CD4-positive, alpha-beta T cell treated with Interleukin-15 for 1 hour (primary cell): ENCODE results near the gene ZNF117.
A peak's percentile ranks its signal among the peaks of the same experiment; 100 is the strongest.
"Not testable (repeated sequence)": the region's sequence is repeated elsewhere in the genome, so short reads cannot be mapped to it uniquely, and the experiment has no call there.

Source experiments
- DNase-seq: peaks from one replicate; pipeline ENCODE4 v3.0.0-alpha.2; 2020

The ZNF117 gene

DNA sequence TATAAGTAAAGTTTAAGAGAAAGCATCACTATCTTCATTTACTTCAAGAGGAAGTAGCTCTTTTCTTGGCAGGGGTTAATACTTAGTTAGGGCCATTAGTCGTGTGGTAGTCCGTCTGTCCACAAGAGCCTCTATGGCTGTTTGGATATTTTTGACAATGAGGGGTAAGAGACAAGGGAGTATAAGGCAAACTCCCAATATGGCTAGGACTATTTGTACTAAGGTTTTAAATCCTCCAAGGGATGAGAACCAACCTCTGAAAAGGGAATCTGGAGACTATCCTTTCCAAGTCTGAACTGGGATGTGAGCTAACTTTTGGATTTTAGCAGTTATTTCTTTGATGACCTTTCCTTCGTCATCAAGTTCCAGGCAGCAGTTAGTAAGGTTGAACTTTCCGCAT lies at the start of gene ZNF117:
Gene ZNF117, minus strand, starts transcription at position 101 of the 400 bp plus-strand sequence.
- DNase-seq: no peak

- not testable (repeated sequence) for DNase-seq
Observed at GRCh38 chr7:65038767-65039166, 47.9 kb upstream of the ZNF117 start.

DNA sequence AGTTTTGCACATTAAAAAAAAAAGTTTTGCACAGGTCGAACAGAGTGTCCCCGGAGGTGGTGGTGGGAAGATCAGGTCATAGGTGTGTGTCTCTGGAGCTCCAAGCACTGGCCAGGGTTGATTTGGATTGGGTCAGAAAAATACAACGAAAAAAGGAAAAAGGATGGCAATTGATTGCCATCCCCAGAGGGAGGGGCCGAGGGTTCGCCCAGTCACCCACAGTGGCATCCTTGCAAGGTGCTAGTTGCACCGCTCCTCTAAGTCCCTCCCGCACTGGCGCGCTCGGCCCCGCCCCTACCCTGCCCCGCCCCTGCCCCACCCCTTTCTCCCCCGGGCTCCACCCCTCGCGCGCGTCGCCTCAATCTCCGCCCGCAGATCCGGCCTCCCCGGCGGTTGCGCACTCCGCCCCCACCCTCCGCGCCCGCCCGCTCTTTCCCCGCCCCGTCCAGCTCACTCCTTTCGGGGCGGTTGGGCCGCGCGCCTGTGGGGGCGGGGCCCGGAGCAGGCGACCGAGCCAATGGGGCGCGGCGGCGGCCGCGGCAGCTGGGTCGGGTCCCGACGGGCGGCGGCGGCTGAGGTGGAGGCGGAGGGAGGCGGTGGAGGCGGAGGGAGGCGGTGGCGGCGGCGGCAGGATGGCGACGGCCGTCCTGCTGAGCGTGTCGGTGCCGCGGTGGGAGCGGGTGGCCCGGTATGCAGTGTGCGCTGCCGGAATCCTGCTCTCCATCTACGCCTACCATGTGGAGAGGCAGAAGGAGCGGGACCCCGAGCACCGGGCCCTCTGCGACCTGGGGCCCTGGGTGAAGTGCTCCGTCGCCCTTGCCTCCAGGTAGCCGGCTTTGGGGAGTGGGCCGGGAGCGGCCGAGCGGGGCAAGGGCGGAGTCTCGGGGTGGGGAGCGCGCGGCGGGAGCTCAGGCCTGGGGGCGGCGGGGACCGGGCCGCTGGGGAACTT lies 47.2 kb upstream of the ZNF117 start:
- peak; percentile 96 for DNase-seq

- peak; percentile 50 for DNase-seq
Observed at GRCh38 chr7:65036526-65036925, 45.7 kb upstream of the ZNF117 start.

DNA sequence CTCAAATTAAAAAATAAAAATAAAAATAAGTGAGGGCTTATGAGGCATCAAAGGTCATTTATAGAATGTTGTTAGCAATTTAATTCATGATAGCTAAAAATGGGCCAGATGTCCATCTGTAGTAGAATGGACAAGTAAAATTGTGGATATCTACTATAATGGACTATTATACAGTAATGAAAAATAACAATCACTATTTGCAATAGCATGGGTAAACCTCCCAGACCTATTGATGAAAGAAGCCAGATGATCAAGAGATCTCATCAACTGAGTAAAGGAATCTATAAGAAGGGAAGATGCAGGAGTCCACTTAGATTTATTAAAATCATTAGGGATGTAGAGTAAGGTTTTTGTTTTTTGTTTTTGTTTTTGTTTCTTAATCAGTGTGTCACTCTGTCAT lies 44.6 kb upstream of the ZNF117 start:
- not testable (repeated sequence) for DNase-seq

DNA sequence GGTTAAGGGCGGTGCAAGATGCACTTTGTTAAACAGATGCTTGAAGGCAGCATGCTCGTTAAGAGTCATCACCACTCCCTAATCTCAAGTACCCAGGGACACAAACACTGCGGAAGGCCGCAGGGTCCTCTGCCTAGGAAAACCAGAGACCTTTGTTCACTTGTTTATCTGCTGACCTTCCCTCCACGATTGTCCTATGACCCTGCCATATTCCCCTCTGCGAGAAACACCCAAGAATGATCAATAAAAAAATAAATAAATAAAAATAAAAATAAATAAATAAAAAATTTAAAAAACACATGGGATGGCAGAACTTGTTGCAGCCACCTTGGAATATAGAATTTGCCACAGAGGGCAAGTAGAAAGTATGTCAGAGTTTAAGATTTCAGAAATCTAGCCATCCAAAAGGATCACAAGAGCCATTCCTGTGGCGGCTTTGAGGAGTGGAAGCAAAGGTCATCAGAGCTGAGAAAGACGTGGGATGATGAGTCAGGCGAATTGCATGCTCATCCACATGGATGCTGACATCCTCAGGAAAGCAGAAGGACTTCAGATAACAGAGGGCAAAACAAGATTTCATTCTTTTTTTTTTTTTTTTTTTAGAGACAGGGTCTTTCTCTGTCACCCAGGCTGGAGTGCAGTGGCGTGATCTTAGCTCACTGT lies 43.4 kb upstream of the ZNF117 start:
- DNase-seq: not testable (repeated sequence)

- DNase-seq: not testable (repeated sequence)
Observed at GRCh38 chr7:65033391-65033790, 42.6 kb upstream of the ZNF117 start.

DNA sequence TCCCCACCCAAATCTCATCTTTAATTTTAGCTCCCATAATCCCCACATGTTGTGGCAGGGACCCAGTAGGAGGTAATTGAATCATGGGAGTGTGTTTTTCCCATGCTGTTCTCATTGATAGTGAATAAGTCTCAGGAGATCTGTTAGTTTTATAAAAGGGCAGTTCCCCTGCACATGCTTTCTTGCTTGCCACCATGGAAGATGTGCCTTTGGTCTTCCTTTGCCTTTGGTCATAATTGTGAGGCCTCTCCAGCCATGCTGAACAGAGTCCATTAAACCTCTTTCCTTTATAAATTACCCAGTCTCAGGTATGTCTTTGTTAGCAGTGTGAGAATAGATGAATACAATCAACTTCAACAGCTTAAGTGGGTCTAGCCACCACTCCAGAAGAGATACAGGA lies 34.2 kb upstream of the ZNF117 start:
- DNase-seq: not testable (repeated sequence)

DNA sequence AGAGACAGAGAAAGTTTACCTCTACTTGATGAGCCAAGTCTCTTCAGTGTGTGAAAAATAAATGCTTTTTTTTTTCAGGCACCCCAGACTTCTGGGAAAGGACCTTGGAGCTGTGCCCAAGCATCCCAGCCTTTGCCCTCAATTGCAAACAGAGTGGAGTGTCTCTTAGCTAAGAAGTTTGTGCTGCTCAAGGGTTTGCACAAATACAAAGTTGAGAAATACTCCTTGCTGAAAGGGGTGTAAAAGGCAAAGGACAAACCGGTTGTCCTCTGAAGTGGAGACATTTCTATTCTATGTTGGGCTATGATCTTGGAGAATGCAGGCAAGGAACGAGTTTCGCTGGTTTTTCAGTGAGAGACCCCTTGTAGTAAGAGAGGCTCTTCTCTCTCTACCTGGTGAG lies 30.1 kb upstream of the ZNF117 start:
- not testable (repeated sequence) for DNase-seq

- DNase-seq: not testable (repeated sequence)
Observed at GRCh38 chr7:65009881-65010280, 19.0 kb upstream of the ZNF117 start.

- not testable (repeated sequence) for DNase-seq
Observed at GRCh38 chr7:65009394-65009793, 18.6 kb upstream of the ZNF117 start.

GRCh38 chr7:65007036-65007435 lies 16.2 kb upstream of the ZNF117 start:
- DNase-seq: not testable (repeated sequence)

DNA sequence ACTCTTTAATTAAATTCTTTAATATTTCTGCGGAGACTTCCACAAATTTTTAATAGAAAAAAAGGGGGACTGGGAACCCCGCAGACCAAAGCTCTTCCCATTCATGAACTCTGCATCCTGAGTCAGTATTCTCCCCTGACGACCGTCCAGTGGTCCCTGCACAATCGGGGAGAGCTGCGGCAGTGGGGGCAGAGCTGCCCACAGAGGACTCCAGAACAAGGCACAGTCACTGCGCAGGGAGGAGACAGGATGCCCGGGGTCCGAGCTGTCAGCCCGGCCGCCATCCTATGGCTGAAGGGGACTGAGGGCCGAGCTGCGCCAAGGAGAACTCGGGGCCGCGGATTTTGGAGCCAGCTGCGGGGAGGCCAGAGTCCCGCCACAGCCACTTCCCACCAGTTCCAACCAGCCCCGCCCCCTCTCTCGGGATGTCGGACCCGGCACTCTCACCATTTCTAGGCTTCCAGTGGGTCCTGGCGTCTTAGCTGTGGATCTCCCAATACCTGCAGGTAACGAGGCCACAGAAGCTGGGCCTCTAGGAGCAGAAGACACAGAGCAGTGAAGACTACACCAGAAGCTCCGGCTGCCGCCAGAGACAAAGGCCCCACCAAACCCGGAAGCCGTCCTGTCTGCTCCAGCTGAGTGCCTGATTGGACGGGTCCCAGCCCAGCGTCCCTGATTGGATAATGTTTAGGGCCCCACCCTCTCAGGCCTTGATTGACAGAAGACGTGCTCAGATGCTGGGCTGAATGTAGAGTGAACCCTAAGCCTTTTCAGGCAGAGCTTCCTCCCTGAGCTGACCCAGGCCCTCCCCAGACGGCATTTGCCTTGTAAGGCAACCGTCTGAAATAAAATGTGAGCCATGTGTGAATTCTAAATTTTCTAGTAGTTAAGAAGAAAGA lies 15.5 kb upstream of the ZNF117 start, which contains the start of gene ERV3-1:
Gene ERV3-1, minus strand, starts transcription at position 594 of the 899 bp plus-strand sequence. CDS start 13,661 bp downstream, outside the sequence.
- peak; percentile 95 for DNase-seq

DNA sequence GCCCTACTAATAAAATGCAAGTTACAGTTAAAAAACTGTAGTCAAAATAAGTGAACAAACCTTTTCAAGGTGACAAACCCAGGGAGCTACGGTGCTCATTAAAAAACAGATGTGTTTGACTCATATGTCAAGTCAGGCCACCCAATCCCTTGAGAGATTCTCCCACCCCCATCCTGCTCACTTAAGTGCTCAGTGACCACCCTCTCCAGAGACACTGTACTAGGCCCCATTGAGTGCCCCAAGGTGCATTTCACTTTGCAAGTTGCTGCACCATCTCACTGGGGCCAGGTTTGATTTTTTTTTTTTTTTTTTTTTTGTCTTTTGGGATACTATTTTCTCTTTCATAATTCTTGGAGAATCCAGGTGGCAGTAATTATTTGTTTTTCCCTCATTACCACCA lies 13.7 kb upstream of the ZNF117 start:
- no peak for DNase-seq

DNA sequence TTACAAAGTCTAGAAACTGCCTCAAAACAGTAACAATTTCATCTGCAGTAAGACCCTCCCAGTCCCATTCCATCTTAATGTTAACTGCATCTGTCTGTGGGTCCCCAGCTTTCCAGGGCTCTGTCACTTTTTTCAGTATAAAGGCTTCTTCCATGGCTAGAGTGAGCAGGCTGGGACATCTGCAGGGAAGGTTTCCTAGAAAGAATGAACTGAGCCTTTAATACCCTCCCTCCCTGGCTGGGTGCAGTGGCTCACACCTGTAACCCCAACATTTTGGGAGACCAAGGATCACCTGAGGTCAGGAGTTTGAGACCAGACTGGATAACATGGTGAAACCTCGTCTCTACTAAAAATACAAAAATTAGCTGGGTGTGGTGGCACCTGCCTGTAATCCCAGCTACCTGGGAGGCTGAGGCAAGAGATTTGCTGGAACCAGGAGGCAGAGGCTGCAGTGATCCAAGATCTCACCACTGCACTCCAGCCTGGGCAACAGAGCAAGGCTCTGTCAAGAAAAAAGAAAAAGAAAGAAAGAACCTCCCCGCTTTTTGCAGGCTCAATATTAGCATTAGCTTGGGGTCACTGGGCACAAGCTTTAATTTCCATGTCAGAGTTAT lies 12.2 kb upstream of the ZNF117 start:
- DNase-seq: no peak

DNA sequence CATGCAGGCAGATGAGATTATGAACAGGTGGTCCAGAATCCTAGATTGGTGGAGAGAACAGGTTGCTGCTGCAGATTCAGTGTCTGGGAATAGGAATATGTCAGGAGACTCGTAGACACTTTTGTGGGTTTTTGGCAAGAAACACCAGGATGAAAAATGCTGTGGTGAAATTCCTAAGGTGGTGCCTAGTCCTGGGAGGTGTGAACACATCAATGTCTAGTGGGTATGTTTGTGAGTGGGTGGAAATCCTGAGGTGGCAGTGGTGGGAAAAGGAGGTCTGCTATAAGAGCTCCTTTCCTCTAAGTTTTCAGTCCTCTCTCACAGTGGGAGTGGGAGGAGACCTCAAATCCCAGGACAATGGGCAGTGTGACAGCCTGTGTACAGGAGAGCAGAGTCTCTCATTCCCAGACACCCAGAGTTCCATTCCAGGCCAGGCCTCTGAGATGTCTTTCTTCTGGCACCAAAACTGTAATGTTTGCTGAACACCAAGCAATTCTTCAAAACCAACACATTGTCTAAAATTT lies 10.5 kb upstream of the ZNF117 start:
- no peak for DNase-seq

DNA sequence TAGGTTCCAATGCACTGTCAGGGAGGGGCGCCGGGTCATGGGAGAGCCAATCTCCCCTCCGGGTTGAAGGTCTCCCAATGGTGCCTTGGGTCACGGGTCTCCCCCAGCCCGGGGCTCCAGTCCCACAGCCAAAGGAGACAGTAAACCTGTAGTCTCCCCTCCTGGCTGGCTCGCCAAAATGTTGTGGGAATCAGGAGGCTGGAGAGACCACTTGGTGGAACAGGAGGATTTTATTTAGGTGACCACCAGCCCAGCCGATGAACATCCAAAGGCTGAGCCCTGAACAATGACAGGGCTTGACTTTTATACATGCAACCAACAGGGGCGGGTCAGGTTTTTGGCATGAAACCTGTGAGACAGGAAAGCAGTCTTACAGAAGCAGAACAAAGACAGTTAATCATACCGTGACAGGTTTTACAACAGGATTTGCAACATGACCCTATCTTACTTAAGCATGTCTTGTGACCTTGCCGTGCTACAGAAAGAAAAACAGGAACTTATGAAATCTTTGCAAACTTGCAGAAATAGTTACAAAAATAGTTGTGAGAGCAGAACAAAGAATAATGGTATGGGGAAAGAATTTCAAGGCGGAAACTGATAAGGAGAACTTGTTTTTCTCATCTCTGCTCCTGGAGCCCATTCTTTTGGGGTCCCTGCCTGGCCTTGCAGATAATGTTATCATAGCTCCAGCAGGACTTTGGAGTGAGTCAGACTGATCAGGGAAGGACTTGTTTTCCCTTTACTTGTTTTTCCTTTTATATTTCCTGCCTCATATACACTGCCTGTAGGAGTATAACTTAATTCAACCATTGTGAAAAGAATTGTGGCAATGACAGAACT lies 8.5 kb upstream of the ZNF117 start:
- DNase-seq: peak; percentile 57

- no peak for DNase-seq
Observed at GRCh38 chr7:64998865-64999164, 8.0 kb upstream of the ZNF117 start.

DNA sequence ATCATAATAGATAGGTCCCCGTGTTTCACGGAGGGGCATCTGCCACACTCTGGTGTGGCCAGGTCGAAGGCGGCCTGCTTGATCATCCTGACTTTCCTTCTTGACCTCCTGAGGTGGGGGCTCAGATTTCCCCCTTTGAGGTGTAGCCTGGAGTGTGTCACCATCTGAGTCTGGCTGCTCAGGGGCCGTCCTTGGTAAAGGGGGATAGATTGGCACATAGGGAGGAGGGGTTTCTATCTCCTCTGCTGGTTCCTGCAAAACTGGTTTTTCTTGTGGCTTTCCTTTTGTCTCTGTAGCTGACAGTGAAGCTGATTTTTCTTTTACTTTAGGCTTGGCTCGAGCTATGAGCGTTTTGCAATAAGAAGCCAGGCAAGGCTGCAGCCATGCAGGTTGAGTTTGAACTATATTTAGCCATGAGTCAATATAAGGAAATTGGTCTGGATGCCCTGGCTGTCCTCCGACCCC lies 7.1 kb upstream of the ZNF117 start:
- DNase-seq: no peak

DNA sequence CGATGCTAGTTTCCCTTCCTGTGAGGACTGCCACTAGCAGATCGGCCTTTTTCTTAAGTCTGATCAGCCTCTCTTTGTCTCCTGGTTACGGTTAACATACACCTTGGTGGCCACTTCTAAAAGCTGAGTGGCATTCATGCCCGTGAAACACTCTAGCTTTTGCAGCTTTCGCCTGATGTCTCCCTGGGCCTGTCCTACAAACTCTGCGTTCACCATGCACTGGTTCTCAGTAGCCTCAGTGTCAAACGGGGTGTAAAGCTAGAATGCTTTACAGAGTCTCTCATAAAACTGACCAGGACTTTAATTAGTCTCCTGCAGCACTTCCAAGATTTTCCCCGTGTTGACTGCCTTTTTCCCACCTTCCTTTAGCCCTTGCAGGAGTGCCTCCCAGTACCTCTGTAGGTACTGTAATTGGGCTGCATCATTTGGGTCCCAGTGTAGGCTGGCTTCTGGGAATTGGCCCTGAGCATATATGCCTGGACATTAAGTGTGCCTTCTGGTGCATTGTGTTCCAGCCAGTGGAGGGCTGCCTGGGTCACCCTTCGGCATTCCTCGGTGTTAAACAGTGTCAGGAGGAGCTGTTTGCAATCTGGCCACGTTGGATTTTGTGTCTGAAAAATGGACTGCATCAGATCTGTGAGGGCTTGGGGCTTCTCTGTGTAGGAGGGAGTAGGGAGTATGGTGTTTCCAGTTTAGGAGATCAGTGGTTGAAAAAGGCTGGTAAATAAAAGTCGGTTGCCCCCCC lies 6.5 kb upstream of the ZNF117 start:
- no peak for DNase-seq
